HepG2 (cell line): ENCODE measurements around the gene MVK. TPM values are rescaled to one million over a fixed set of nuclear protein-coding genes. Genes with fewer than 3 reads are reported as not detected.

Experiments
- CHD4 ChIP-seq: fragments of 200-600 bp; sonication (generic); IDR thresholded peaks from 2 replicates; pipeline ENCODE4 v1.7.0; 2017; ENCODE audit warnings: mild to moderate bottlenecking, low read length, borderline replicate concordance
- HNF1A ChIP-seq, 2 experiments: sonication (generic) in 1 of 2; formaldehyde crosslinking in 1 of 2; IDR thresholded peaks; 2 replicates each; pipeline versions ENCODE4 v1.4.0 to v1.6.1; 2016 to 2020; ENCODE audit warnings: borderline replicate concordance in 1 of 2, low read depth in 1 of 2, mild to moderate bottlenecking in 1 of 2, missing genetic modification reagents in 1 of 2
- KAT2B ChIP-seq: fragments of 150-350 bp; IDR thresholded peaks from 2 replicates; pipeline ENCODE4 v1.6.1; 2014; ENCODE audit warnings: low read depth, low read length, borderline replicate concordance
- NFRKB ChIP-seq: fragments of 450-650 bp; IDR thresholded peaks from 2 replicates; pipeline ENCODE4 v1.6.1; 2017
- NFYC ChIP-seq: IDR thresholded peaks from 2 replicates; pipeline ENCODE4 v1.6.1; 2016; ENCODE audit warnings: missing genetic modification reagents, missing compliant biosample characterization
- NONO ChIP-seq, 2 experiments: fragments of 450-650 bp in 1 of 2; sonication (generic) in 1 of 2; formaldehyde crosslinking in 1 of 2; IDR thresholded peaks in 1 of 2; conservative IDR thresholded peaks in 1 of 2; 2 replicates each; pipeline versions ENCODE4 v1.6.1 to v1.8.0; 2017 to 2022; ENCODE audit warnings: mild to moderate bottlenecking in 1 of 2, missing genetic modification reagents in 1 of 2, moderate library complexity in 1 of 2
- NR0B2 ChIP-seq: sonication (generic); formaldehyde crosslinking; IDR thresholded peaks from 2 replicates; pipeline ENCODE4 v1.4.0; 2020; ENCODE audit warnings: mild to moderate bottlenecking, missing genetic modification reagents
- NR2F1 ChIP-seq, 2 experiments: fragments of 450-650 bp in 1 of 2; formaldehyde crosslinking in 1 of 2; IDR thresholded peaks; 2 replicates each; pipeline versions ENCODE4 v1.5.0 to v1.6.1; 2016 to 2020; ENCODE audit warnings: mild to moderate bottlenecking in 1 of 2, missing compliant biosample characterization in 1 of 2, missing genetic modification reagents in 1 of 2, moderate library complexity in 1 of 2
- PAXIP1 ChIP-seq: sonication (generic); formaldehyde crosslinking; conservative IDR thresholded peaks from 2 replicates; pipeline ENCODE4 v1.4.0; 2020; ENCODE audit warnings: mild to moderate bottlenecking, missing genetic modification reagents, moderate library complexity
- PHF20 ChIP-seq: sonication (generic); formaldehyde crosslinking; IDR thresholded peaks from 2 replicates; pipeline ENCODE4 v1.5.0; 2020; ENCODE audit warnings: mild to moderate bottlenecking, missing genetic modification reagents
- TCF7L2 ChIP-seq: IDR thresholded peaks from 2 replicates; pipeline ENCODE4 v1.6.1; 2011; ENCODE audit warnings: mild to moderate bottlenecking, low read depth, low read length, moderate library complexity
- TGIF2 ChIP-seq: IDR thresholded peaks from 2 replicates; pipeline ENCODE4 v1.6.1; 2016; ENCODE audit warnings: control low read depth, missing compliant biosample characterization
- TOE1 ChIP-seq: sonication (generic); formaldehyde crosslinking; IDR thresholded peaks from 2 replicates; pipeline ENCODE4 v1.4.0; 2020; ENCODE audit warnings: mild to moderate bottlenecking, missing genetic modification reagents
- ZBTB1 ChIP-seq: sonication (generic); formaldehyde crosslinking; IDR thresholded peaks from 2 replicates; pipeline ENCODE4 v1.4.0; 2020; ENCODE audit warnings: missing genetic modification reagents, borderline replicate concordance
- ZBTB38 ChIP-seq: sonication (generic); formaldehyde crosslinking; IDR thresholded peaks from 2 replicates; pipeline ENCODE4 v1.5.1; 2020; ENCODE audit warnings: mild to moderate bottlenecking, missing genetic modification reagents
- ZFP90 ChIP-seq: sonication (generic); formaldehyde crosslinking; IDR thresholded peaks from 2 replicates; pipeline ENCODE4 v1.8.0; 2022; ENCODE audit warnings: missing genetic modification reagents, mild to moderate bottlenecking, inconsistent platforms, borderline replicate concordance
- ZIK1 ChIP-seq: sonication (generic); formaldehyde crosslinking; IDR thresholded peaks from 2 replicates; pipeline ENCODE4 v1.5.0; 2020; ENCODE audit warnings: mild to moderate bottlenecking, low read depth, missing genetic modification reagents, borderline replicate concordance
- ZNF441 ChIP-seq: sonication (generic); formaldehyde crosslinking; IDR thresholded peaks from 2 replicates; pipeline ENCODE4 v1.7.0; 2021; ENCODE audit warnings: missing genetic modification reagents, borderline replicate concordance
- ZNF563 ChIP-seq: sonication (generic); formaldehyde crosslinking; IDR thresholded peaks from 2 replicates; pipeline ENCODE4 v1.8.0; 2022; ENCODE audit warnings: mild to moderate bottlenecking, moderate library complexity, missing genetic modification reagents
- ZNF724P ChIP-seq: sonication (generic); formaldehyde crosslinking; IDR thresholded peaks from 2 replicates; pipeline ENCODE4 v1.8.0; 2022; ENCODE audit warnings: missing genetic modification reagents, borderline replicate concordance
- polyA plus RNA-seq, 8 experiments: library from polyadenylated mRNA; depleted of rRNA in 3 of 8; stranded (reverse) in 7 of 8; unstranded in 1 of 8; fragments of >200 nt; fragmentation: Illumina TruSeq in 4 of 8; extraction: Trizol in 4 of 8; gene quantifications; 2 replicates each; pipeline versions ENCODE4 v1.2.1 to v1.2.3, GENCODE V29; 2011 to 2016; ENCODE audit warnings: low read depth in 4 of 8, missing spikeins in 1 of 8, mixed read lengths in 1 of 8; ENCODE audit not compliant: insufficient read depth in 1 of 8
- total RNA-seq, 5 experiments: library from RNA; depleted of rRNA; stranded (reverse); fragments of >200 nt; fragmentation: Illumina TruSeq; extraction: Trizol; gene quantifications; 2 replicates each; pipeline ENCODE4 v1.2.3, GENCODE V29; 2016; ENCODE audit warnings: low read depth in 1 of 5

MVK gene
- total and polyA plus RNA-seq, 2 of the 13 experiments (the other 11 are each of a cell fraction or from before 2014, with no cell fraction given), result 11.6 to 66.9 TPM

GRCh38 chr12:109586385-109587296 lies 13.0 kb downstream of the MVK start (continued):
- no peak for TF ChIP-seq ZNF441
- no peak for TF ChIP-seq NONO (IDR thresholded peaks at IDR 0.05)
- no peak; the same call in 1 of the 2 replicates for TF ChIP-seq NONO (CRISPR knock-in tag; conservative IDR thresholded peaks at IDR 0.05)
- TF ChIP-seq TCF7L2, result no peak
- TF ChIP-seq NR2F1 (CRISPR knock-in tag; IDR thresholded peaks at IDR 0.05), result peak in 1 of 2 experiments; percentile 69; a peak in 2 of 4 replicates
- no peak for TF ChIP-seq KAT2B
- TF ChIP-seq HNF1A (IDR thresholded peaks at IDR 0.05; ENCODE audit: low read depth), result no peak
- no peak for TF ChIP-seq HNF1A (CRISPR knock-in tag; IDR thresholded peaks at IDR 0.05; ENCODE audit: borderline replicate concordance)
- no peak for TF ChIP-seq NFYC (CRISPR knock-in tag)
- no peak for TF ChIP-seq ZNF563 (CRISPR knock-in tag)
- TF ChIP-seq TGIF2 (CRISPR knock-in tag), result no peak
- TF ChIP-seq ZFP90 (CRISPR knock-in tag), result no peak
- no peak for TF ChIP-seq ZIK1 (CRISPR knock-in tag)
- TF ChIP-seq ZBTB38 (CRISPR knock-in tag), result no peak; the same call in 1 of the 2 replicates
- no peak for TF ChIP-seq ZNF724P (CRISPR knock-in tag)
- no peak for TF ChIP-seq TOE1 (CRISPR knock-in tag)
- TF ChIP-seq ZBTB1, result no peak
- TF ChIP-seq PHF20, result no peak
- TF ChIP-seq NR0B2 (CRISPR knock-in tag), result no peak
- TF ChIP-seq PAXIP1 (CRISPR knock-in tag), result peak; percentile 74
- peak; percentile 70 for TF ChIP-seq CHD4
- no peak for TF ChIP-seq NFRKB
